ENCODE data around the gene LRRC55.

LRRC55 gene

GRCh38 chr11:57181678-57182305 is at the start of gene LRRC55:
Gene LRRC55, plus strand, starts transcription at chr11:57181953. Its CDS starts 70 bp downstream, at chr11:57182023.
- no peak for TF ChIP-seq CTCF (conservative IDR thresholded peaks at IDR 0.05; ENCODE audit: control insufficient read depth, insufficient read depth, low read depth, low read length)
- H3K4me3 ChIP-seq (ENCODE audit: control insufficient read depth, low read depth, low read length) = no peak within 1 kb of the TSS
- no peak for DNase-seq (ENCODE audit: low read depth)

GRCh38 chr11:57133366-57134038 is 48.3 kb upstream of the LRRC55 start:
- DNase-seq (ENCODE audit: low read depth) = no peak
- H3K4me3 ChIP-seq (ENCODE audit: control insufficient read depth, low read depth, low read length) = no peak overlapping the region
- TF ChIP-seq CTCF (conservative IDR thresholded peaks at IDR 0.05; ENCODE audit: control insufficient read depth, insufficient read depth, low read depth, low read length) = no peak

GRCh38 chr11:57134284-57134683 is 47.5 kb upstream of the LRRC55 start:
- no peak for DNase-seq (ENCODE audit: low read depth)
- H3K4me3 ChIP-seq (ENCODE audit: control insufficient read depth, low read depth, low read length) = no peak overlapping the region
- no peak for TF ChIP-seq CTCF (conservative IDR thresholded peaks at IDR 0.05; ENCODE audit: control insufficient read depth, insufficient read depth, low read depth, low read length)

- no peak for TF ChIP-seq CTCF (conservative IDR thresholded peaks at IDR 0.05; ENCODE audit: control insufficient read depth, insufficient read depth, low read depth, low read length)
- H3K4me3 ChIP-seq (ENCODE audit: control insufficient read depth, low read depth, low read length) = no peak overlapping the region
- no peak for DNase-seq (ENCODE audit: low read depth)
These were observed 46.6 kb upstream of the LRRC55 start for GRCh38 chr11:57135020-57135751.

- no peak for DNase-seq (ENCODE audit: low read depth)
- TF ChIP-seq CTCF (conservative IDR thresholded peaks at IDR 0.05; ENCODE audit: control insufficient read depth, insufficient read depth, low read depth, low read length) = no peak
- H3K4me3 ChIP-seq (ENCODE audit: control insufficient read depth, low read depth, low read length) = no peak overlapping the region
These were observed 41.2 kb upstream of the LRRC55 start for GRCh38 chr11:57140568-57140967.

- no peak for DNase-seq (ENCODE audit: low read depth)
- no peak for TF ChIP-seq CTCF (conservative IDR thresholded peaks at IDR 0.05; ENCODE audit: control insufficient read depth, insufficient read depth, low read depth, low read length)
- no peak overlapping the region for H3K4me3 ChIP-seq (ENCODE audit: control insufficient read depth, low read depth, low read length)
These were observed 38.3 kb upstream of the LRRC55 start for GRCh38 chr11:57143459-57143858.

Data from fibroblast of mammary gland (primary cell).